Skeletal muscle cell (primary cell): ENCODE data around the gene HTRA3.

ENCODE experiments used
- DNase-seq: peaks from one replicate; pipeline ENCODE4 v3.0.0-alpha.2; 2010; ENCODE audit warnings: low read depth
- H3K4me3 ChIP-seq: 2 replicates; pipeline ENCODE4 v1.5.1; 2011; ENCODE audit warnings: low read depth, mild to moderate bottlenecking, control low read depth, low read length, moderate library complexity

HTRA3 gene

DNA sequence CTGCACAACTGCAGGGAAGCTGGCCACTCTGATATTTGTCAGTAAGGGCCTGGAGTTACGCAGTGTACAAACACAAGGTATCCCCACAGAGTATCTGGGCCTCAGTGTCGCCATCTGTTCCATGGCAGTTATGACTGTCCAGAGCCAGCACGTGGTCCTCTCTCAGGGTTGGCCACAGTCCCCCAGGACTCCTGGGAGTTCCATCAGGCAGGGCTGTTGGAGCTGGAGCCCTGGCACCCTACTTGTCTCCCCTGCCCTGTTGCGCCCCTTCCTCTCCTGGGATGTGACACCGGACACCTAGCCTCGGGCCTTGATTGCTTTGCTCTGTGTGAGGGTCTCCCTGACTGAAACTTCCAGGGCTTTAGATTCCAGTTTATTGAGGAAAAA, 8.4 kb downstream of the HTRA3 start:
- no peak for DNase-seq
- no peak overlapping the region for H3K4me3 ChIP-seq

DNA sequence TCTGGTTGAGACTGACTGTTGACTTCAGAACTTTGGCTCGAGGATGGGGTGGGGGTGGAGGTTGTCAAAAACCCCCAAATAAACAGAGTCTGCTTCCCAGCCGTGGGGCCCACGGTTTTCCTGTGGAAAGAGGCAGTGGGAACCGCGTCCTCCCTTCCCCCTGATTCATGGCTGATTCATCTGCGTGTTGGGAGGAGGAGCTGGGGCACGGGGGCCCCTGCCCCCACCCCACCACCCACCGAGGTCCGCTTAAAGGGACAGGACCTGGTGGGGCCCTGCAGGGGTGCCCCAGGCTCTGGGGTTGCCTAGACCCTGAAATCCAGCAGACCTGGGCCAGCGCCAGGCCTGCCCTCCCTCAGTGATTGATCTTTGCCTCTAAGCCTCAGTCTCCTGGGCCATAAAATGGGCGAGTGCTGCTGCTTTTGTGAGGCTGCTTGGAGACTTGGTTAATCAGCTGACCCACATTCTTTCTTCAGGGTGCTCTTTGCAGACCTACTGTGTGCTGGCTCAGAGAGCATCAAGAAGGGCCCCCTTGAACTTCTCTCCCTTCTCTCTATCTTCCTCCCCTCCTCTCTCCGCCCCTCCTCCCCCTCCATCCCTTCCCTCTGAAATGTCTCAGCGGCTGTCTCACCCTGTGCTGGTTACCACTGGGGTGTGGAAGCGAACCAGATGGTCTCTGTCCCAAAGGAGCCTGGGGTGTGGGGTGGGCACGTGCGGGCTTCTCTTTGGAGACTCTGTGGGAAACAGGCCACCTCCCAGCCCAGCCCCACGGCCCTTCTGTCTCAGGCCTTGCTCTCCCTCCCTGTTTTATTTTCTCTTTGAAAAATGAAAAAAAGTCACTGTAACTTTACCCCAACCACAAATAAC, 9.1 kb downstream of the HTRA3 start:
- no peak overlapping the region for H3K4me3 ChIP-seq
- peak; percentile 61 for DNase-seq

DNA sequence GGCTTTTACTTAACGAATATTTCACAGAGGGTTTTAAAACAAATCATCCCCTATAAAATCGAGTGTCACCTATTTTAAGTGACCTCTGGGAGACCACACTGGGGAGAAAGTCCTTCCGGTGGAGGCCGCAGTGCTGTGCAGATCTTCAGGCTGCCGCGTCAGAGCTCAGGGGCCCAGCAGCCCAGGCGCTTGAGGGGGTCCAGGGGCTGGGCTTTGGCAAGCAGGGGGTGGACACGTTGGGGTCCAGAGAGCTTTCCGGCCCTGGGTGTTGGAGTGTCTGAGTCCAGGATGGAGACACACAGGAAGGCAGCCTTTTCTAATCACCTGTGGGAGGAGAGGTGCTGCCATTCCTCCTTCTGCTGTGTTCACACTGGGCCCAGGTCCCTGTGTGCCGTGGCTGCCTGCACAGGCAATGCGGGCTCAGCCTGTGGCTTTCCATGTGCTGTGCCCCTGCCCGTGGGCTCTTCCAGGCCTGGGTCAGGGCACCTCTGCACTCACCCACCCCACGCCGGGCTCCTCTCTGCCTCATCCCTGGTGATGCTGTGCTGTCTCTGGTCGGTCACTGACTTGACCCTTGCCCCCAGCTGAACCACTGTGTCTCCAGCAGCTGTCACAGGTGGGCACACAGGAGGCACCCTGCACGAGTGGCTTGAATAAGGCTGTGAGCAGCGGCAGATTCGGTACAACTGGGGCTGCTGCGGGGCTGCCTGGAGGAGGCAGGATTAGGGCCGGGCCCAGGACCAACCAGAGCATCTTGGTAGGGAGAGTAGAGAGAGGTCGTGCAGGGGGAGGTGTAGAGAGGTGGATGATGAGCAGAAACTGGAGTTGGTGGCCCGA, 10.0 kb downstream of the HTRA3 start:
- no peak for DNase-seq
- H3K4me3 ChIP-seq, result no peak overlapping the region

DNA sequence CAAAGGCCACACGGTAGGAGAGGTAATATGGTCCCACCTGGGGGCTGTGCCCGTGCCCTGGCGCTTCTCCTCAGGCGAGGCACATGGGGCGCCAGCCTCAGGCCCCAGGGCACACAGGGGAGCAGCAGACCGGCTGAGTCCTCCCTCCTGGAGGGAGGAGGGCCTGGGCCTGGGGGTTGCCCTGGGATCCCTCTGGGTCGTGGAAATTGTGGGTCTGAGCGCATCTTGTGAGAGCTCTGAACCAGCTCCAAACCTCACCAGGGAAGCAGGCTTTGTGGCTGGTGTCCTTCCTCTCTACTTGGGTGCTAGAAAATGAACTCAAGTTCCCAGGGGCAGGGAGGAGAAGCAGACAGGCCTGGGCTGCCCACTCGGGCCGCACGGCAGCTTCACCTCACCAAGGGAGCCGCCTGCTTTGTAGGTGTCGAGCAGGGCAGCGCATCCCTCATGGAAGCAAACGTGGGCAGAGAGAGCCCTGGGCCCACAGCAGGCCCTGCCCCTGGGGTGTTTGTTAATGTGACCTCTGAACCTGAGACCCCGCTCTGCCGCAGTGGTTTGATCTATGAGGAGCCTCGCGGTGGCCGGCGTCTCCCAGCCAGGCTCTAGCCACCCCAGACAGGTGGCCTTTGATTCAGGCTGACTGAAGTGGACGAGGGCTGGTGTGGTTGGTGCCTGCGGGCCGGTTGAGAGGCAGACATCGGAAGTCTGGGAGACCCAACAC, 10.8 kb downstream of the HTRA3 start:
- H3K4me3 ChIP-seq, result no peak overlapping the region
- DNase-seq, result no peak

DNA sequence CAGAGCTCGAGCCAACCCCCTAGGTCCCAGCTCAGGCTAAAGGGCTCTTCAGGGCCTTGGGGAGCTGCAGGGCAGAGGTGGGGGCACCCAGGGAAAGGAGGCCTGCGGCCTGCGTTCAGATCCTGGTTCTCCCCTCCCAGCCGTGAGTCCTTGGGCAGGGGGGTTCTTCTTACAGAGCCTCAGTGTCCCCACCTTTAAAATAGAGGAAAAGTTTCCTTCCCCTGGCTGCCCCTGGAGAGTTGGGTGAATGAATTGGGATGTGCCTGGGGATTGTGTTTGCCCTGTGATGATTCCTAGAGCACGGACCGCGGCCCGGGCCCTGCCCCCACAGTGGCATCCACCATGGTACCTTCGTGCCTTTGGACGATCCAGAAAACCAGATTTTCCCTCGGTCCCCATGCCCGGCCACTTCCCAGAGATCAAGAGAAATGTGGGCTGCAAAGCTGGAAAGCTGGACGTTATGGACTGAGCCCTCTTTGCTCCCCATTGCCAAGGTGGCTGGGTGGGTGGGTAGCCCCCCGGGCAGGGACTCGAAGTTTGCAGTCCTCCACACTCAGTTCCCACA, 11.4 kb downstream of the HTRA3 start:
- H3K4me3 ChIP-seq, result no peak overlapping the region
- DNase-seq, result no peak

DNA sequence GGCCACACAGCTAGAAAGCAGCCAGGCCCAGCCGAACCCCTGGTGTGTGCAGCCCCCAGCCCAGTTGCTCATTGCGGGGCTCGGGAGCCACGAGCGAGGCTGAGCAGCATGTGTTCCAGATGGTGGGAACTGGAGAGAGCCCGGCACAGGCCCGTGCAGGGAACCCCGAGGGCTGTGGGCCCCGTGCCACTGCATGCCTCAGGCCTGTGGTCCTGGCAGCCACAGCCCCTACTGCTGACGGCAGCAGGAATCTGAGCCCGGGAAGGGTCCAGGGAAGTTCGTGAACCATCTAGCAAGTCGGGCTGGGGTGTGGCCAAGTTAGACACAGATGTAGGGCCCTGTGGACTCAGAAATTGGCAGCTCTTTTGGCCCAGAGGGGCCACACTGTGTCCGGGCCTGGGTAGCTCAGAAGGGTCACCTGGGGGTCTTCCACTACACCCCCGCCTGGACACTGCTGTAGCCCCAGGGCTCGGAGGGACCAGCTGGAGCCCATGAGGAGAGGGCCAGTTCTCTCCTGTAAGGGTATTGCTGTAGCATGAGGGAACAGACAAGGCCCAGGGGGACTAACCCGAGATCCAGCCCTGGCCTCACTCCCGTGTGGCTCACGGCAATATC, 12.1 kb downstream of the HTRA3 start:
- no peak overlapping the region for H3K4me3 ChIP-seq
- DNase-seq, result peak; percentile 30

DNA sequence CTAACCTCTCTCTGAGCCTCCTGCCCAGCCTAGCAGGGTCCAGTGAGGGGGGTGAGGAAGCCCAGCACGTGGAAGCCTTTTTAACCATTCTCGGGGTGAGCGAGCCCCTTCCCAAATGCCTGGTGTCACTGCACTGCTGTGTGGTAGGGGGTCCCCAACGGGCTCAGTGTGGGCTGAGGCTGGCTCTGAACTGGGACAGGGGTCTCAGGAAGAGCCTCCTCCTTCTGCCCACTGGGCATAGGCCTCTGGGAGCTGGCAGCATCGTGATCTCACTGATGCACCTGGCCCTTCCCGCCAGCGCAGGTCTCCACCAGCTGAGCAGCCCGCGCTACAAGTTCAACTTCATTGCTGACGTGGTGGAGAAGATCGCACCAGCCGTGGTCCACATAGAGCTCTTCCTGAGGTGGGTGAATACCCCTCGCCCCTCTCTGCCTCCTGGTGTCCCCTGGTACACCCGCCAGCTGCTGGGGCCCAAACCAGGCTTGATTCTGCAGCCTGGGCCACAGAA, 12.6 kb downstream of the HTRA3 start:
- no peak for DNase-seq
- H3K4me3 ChIP-seq, result no peak overlapping the region

DNA sequence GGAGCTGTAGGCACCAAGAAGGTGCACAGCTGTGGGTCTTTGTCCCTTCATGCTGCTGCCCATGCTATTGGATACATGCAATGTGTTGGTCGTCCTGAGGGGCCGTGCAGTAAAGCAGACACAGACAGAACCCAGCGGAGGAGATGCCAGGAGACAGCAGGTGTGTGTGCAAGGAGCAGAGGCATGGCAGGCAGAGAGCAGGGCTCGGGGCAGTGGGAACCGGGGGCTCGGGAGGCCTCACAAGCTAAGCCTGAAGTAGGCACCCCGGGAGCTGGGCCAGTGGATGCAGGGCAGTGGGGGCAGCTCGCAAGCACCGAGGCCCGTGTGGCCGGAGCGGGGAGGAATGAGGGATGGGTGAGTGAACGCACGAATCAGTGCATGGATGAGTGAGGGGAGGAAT, 13.2 kb downstream of the HTRA3 start:
- DNase-seq, result no peak
- no peak overlapping the region for H3K4me3 ChIP-seq

DNA sequence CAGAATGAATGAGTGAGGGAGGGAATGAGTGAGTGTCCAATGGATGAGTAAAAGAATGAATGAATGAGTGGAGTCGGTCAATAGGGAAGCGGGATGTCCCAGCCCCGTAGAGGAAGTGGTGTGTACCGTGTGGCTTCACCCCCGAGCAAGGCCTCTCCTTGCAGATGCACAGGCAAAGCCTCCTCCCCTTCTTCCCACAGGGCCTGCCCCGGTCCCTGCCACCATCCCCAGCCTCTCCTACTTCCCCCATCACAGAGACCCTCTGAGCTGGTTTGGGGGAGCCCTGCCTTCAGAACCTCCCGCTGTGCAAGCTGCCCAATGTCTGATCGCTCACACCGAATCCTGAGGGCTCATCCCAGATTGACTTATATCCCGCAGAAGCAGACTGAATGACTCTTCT, 13.6 kb downstream of the HTRA3 start:
- no peak overlapping the region for H3K4me3 ChIP-seq

DNA sequence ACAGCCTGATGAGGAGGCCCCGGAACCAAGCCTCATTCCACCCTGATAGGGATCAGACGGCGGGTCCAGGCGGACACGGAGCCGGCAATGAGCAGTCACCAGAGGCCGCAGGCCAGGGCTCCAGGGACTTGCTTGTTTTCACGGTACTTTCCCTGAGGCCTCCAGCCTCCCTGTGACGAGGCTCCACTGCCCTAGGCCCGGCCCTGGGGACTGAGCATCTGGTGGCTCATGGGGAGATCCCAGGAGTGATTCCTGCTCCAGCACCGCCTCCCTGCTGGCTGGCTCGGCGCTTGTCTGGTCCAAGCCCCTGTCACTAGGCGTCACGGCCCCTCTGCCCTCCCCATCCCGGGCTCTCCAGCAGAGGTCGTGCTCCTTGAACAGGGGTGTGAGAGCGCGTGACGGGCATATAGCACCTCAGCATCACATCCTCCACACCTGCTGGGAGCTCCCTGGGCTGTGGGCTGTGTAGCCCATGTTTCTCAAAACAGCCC, 14.1 kb downstream of the HTRA3 start:
- H3K4me3 ChIP-seq, result no peak overlapping the region
- no peak for DNase-seq

More for the DNA sequence above, 13.6 kb downstream of the HTRA3 start:
- no peak for DNase-seq

DNA sequence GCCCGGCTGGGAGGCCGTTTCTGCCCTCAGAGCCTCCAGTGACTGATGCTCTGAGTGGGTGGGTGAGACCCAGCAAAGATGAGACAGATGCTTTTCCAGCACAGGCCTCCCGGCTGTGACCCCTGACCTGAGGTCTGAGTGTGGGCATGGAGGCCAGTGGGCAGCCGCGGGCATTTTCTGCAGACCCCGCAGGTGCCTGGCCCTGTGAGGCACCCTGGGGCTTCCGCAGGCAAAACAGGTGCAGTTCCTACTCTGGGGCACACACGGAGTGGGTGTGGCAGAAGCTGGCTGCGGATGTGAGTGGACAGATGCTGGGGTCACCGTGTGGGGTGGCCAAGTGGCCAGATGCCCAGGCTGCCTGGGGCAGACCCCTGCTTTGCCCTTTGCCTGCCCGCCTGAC, 14.8 kb downstream of the HTRA3 start:
- no peak overlapping the region for H3K4me3 ChIP-seq

DNA sequence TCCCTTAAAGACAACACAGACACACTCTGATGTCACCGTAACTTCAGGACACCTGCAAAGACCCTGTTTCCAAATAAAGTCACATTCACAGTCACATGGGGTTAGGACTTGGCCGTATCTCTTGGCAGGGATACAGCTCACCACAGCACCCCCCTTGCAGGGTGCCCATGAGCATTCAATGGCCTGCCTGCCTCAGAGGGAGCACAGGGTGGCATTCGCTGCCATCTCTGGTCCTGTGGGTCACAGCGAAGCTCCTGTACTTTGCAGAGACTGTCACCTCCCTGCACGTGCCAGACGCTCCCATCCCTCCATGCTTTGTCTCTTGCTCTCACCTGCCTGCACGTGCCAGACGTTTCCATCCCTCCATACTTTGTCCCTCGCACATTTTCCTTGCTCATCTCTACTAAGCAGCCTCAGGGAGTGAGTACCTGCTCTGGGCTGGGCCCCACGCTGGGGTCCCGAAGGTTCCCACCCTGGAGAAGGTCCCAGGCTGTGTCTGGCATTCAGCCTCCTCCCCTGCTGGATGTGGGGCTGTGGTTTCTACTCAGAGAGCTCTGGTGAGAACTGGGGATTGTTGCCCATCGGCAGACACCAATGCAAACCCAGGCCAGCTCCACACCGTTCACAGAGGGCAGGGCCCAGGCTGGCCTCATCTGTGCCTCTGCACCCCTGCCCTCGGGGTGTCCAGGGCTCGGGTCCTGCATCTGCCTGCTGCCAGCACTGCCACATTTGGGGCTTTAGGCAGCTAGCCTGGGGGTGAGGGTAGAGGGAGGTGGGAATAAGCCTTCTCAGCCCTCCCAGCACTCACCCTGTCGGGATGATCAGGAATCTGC, 15.8 kb downstream of the HTRA3 start:
- DNase-seq, result no peak
- H3K4me3 ChIP-seq, result no peak overlapping the region

More for the DNA sequence above, 14.8 kb downstream of the HTRA3 start:
- DNase-seq, result no peak

DNA sequence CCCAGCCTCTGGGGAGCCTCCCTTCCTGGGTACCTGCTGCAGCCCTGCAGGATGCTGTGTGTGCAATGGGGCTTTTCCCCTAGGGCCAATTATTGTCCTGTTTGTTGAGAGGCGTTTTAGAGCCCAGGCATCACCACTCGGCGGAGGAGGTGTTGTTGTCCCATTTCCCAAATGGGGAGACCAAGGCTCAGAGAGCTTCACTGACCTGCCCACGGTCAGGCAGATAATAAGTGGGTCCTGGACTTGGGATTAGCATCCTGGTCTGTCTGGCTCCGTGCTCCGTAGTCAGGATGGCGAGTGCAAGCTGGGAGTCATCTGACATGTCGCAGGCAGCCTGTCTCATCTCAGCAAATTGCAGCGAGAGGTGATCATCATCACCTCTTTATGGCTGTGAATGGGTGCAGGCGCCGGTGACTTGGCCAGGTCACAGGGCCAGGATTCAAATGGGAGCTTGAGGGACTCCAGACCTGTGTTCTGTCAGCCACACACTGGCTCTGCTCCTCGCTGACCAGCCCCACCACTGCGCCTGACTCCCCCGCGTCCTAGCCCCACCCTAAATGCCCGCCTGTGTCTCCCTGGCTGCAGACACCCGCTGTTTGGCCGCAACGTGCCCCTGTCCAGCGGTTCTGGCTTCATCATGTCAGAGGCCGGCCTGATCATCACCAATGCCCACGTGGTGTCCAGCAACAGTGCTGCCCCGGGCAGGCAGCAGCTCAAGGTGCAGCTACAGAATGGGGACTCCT, 16.6 kb downstream of the HTRA3 start:
- no peak overlapping the region for H3K4me3 ChIP-seq
- no peak for DNase-seq

DNA sequence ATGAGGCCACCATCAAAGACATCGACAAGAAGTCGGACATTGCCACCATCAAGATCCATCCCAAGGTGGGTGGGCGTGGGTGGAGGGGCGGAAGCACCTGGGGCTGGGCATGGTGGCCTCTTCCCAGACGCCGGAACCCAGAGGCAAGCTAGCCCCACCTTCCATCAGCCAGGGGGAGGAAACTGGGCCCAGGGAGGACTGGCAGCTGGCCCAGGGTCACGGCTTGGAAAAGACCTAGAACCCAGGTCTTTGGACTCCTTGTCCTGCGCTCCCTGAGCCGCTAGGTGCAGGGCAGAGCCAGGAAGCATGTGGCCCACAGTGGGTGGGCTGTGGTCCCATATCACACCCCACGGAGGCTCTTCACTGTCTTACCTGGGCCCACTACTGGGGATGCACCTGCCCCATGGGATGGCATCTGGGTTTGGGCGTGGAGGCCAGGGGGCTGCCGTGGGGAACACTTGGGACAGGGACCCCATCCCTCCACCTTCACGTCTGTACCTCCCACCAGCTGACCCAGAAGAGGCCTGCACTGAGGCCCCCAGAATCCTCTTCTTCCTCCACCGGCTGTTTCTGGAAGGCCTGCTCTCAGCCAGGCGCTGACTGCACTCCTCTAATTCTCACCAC, 17.3 kb downstream of the HTRA3 start:
- H3K4me3 ChIP-seq, result no peak overlapping the region
- no peak for DNase-seq

DNA sequence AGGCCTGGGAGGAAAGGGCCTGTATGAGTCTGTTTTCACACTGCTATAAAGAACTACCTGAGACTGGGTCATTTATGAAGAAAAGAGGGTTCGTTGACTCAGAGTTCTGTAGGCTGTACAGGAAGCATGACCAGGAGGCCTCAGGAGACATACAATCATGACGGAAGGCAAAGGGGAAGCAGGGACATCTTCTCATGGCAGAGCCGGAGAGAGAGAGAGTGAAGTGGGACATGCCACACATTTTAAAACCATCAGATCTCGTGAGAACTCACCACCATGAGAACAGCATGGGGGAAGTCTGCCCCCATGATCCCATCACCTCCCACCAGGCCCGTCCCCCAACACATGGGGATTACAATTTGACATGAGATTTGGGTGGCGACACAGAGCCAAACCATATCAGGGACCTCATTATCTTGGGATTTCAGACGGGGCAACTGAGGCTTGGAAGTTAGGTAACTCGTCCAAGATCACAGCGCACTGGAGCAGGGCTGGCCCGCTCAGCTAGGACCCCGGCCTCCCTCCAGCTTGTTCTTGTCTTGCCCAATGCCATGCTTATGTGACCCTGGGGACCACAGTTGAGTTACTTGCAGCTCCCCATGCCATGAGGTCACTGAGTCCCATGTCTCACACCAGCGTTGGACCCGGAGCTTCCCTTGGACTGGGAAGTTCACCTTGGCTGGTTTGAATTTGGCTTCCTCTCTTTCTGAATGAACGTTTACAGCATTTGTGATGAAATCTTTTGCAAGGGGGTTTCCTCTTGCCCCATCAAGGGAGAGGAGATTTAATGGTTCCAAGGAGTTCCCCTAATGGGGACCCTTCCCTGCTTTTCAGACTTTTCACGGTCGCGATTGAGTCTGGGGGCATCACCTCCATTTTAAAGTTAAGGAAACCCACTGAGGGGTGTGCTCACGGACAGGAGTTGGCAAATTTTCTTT, 18.1 kb downstream of the HTRA3 start:
- no peak overlapping the region for H3K4me3 ChIP-seq
- no peak for DNase-seq

DNA sequence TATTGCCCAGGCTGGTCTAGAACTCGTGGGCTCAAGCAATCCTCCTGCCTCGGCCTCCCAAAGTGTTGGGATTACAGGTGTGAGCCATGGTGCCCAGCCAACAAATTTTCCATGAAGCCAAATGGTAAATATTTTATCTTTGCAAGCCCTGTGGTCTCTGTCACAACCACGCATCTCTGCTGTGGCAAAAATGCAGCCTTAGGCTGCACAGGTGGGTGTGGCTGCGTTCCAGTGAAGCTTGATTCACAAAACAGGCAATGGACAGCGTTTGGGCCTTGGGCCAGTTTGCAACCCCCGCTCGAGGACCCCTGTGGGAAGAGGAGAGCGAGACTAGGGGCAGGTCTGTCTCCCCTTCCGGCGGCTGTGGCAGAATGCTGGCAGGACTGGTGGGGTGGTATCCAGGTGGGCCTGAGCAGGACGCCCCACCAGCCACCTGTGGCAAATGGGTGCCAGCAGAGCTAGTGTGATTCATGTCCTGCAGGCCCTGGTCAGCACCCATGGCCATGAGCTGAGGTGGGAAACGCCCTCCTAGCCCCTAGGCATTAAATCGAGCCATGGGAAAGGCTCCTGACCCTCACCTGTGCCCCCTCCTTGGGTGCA, 19.7 kb downstream of the HTRA3 start:
- no peak for DNase-seq
- H3K4me3 ChIP-seq, result no peak overlapping the region
